Measurements from ENCODE around the gene RAB36. TPM values are rescaled to one million over a fixed set of nuclear protein-coding genes. Genes with fewer than 3 reads are reported as not detected.

Gene RAB36
- total RNA-seq, 1 donor from 2014 or later, result 2.9 TPM

- Mint-ChIP-seq H3K27me3 (ENCODE audit: low read depth) (no peaks in the 10 kb centered on the region), H3K4me3 (ENCODE audit: unreplicated experiment) (no peak overlapping the region), H3K36me3 (ENCODE audit: low read depth) (no peaks in the 10 kb centered on the region), H3K27ac (ENCODE audit: unreplicated experiment) (no peak overlapping the region), H3K9me3 (ENCODE audit: low read depth) (no peaks in the 10 kb centered on the region), H3K4me1 (ENCODE audit: low read depth) (peaks cover 2% of the 10 kb centered on the region)
- DNase-seq (ENCODE audit: low spot score), result no peak
- no peak for TF ChIP-seq CTCF (IDR thresholded peaks at IDR 0.05)
Measured at GRCh38 chr22:23122992-23123803, 22.1 kb upstream of the RAB36 start.

GRCh38 chr22:23123804-23124254 is 21.4 kb upstream of the RAB36 start:
- DNase-seq (ENCODE audit: low spot score), result no peak
- Mint-ChIP-seq H3K4me1 (ENCODE audit: low read depth) (peaks cover 6% of the 10 kb centered on the region), H3K27ac (ENCODE audit: unreplicated experiment) (no peak overlapping the region), H3K9me3 (ENCODE audit: low read depth) (no peaks in the 10 kb centered on the region), H3K36me3 (ENCODE audit: low read depth) (no peaks in the 10 kb centered on the region), H3K4me3 (ENCODE audit: unreplicated experiment) (no peak overlapping the region), H3K27me3 (ENCODE audit: low read depth) (peaks cover 1% of the 10 kb centered on the region)
- no peak for TF ChIP-seq CTCF (IDR thresholded peaks at IDR 0.05)

GRCh38 chr22:23124611-23125511 is 20.4 kb upstream of the RAB36 start:
- Mint-ChIP-seq H3K9me3 (ENCODE audit: low read depth) (no peaks in the 10 kb centered on the region), H3K4me1 (ENCODE audit: low read depth) (peaks cover 6% of the 10 kb centered on the region), H3K36me3 (ENCODE audit: low read depth) (no peaks in the 10 kb centered on the region), H3K27me3 (ENCODE audit: low read depth) (peaks cover 4% of the 10 kb centered on the region), H3K27ac (ENCODE audit: unreplicated experiment) (no peak overlapping the region), H3K4me3 (ENCODE audit: unreplicated experiment) (no peak overlapping the region)
- no peak for DNase-seq (ENCODE audit: low spot score)
- TF ChIP-seq CTCF (IDR thresholded peaks at IDR 0.05), result no peak

GRCh38 chr22:23125512-23126103 is 19.7 kb upstream of the RAB36 start:
- Mint-ChIP-seq H3K4me3 (ENCODE audit: unreplicated experiment) (no peak overlapping the region), H3K4me1 (ENCODE audit: low read depth) (peaks cover 6% of the 10 kb centered on the region), H3K9me3 (ENCODE audit: low read depth) (no peaks in the 10 kb centered on the region), H3K27me3 (ENCODE audit: low read depth) (peaks cover 7% of the 10 kb centered on the region), H3K27ac (ENCODE audit: unreplicated experiment) (no peak overlapping the region), H3K36me3 (ENCODE audit: low read depth) (no peaks in the 10 kb centered on the region)
- no peak for TF ChIP-seq CTCF (IDR thresholded peaks at IDR 0.05)
- no peak for DNase-seq (ENCODE audit: low spot score)
